GM19240 (cell line): ENCODE results near the gene SEL1L.
"Not testable (repeated sequence)": the region's sequence is repeated elsewhere in the genome, so short reads cannot be mapped to it uniquely, and the experiment has no call there.

ENCODE experiments used
- DNase-seq: peaks from one replicate; pipeline ENCODE4 v3.0.0; 2011; ENCODE audit warnings: low spot score; ENCODE audit not compliant: insufficient read length

Gene SEL1L

GRCh38 chr14:81529391-81529790 is 4.3 kb downstream of the SEL1L start:
- no peak for DNase-seq

- no peak for DNase-seq
These were observed 8.5 kb downstream of the SEL1L start for GRCh38 chr14:81525129-81525528.

GRCh38 chr14:81523616-81524015 is 10.0 kb downstream of the SEL1L start:
- DNase-seq = no peak

- no peak for DNase-seq
These were observed 10.6 kb downstream of the SEL1L start for GRCh38 chr14:81523016-81523415.

- no peak for DNase-seq
These were observed 12.3 kb downstream of the SEL1L start for GRCh38 chr14:81521356-81521755.

- no peak for DNase-seq
These were observed 14.2 kb downstream of the SEL1L start for GRCh38 chr14:81519200-81520011.

- no peak for DNase-seq
These were observed 15.8 kb downstream of the SEL1L start for GRCh38 chr14:81517798-81518398.

GRCh38 chr14:81516986-81517797 is 16.5 kb downstream of the SEL1L start:
- no peak for DNase-seq

- DNase-seq = not testable (repeated sequence)
These were observed 17.7 kb downstream of the SEL1L start for GRCh38 chr14:81515927-81516326.

GRCh38 chr14:81512826-81513225 is 20.8 kb downstream of the SEL1L start:
- not testable (repeated sequence) for DNase-seq

- no peak for DNase-seq
These were observed 22.3 kb downstream of the SEL1L start for GRCh38 chr14:81511111-81511904.

GRCh38 chr14:81509838-81510452 is 23.7 kb downstream of the SEL1L start:
- DNase-seq = no peak

GRCh38 chr14:81509321-81509720 is 24.3 kb downstream of the SEL1L start:
- no peak for DNase-seq

GRCh38 chr14:81506487-81506886 is 27.2 kb downstream of the SEL1L start:
- no peak for DNase-seq

- DNase-seq = no peak
These were observed 28.8 kb downstream of the SEL1L start for GRCh38 chr14:81504864-81505263.

GRCh38 chr14:81485781-81486180 is 47.9 kb downstream of the SEL1L start:
- DNase-seq = no peak

GRCh38 chr14:81485372-81485771 is 48.3 kb downstream of the SEL1L start:
- DNase-seq = no peak

GRCh38 chr14:81484120-81484519 is 49.5 kb downstream of the SEL1L start:
- DNase-seq = no peak

GRCh38 chr14:81480741-81481140 is 52.9 kb downstream of the SEL1L start:
- DNase-seq = no peak

GRCh38 chr14:81478446-81478845 is 55.2 kb downstream of the SEL1L start:
- no peak for DNase-seq

- DNase-seq = no peak
These were observed 56.8 kb downstream of the SEL1L start for GRCh38 chr14:81476816-81477215.
